H54 (cell line): Measurements from ENCODE around the gene OSBPL5.

Experiments used
- DNase-seq: peaks from one replicate; pipeline ENCODE4 v3.0.0; 2011; ENCODE audit warnings: low spot score, mixed read lengths; ENCODE audit not compliant: insufficient read length
- FAIRE-seq: peaks from 3 replicates; lab custom pipeline; 2011; peaks lifted over from hg19 to GRCh38; lab: Jason Lieb, UNC
- POLR2A ChIP-seq: IDR thresholded peaks from 2 replicates; pipeline ENCODE4 v1.6.1; 2011; ENCODE audit warnings: low read depth, mild to moderate bottlenecking, low read length

OSBPL5 gene

DNA sequence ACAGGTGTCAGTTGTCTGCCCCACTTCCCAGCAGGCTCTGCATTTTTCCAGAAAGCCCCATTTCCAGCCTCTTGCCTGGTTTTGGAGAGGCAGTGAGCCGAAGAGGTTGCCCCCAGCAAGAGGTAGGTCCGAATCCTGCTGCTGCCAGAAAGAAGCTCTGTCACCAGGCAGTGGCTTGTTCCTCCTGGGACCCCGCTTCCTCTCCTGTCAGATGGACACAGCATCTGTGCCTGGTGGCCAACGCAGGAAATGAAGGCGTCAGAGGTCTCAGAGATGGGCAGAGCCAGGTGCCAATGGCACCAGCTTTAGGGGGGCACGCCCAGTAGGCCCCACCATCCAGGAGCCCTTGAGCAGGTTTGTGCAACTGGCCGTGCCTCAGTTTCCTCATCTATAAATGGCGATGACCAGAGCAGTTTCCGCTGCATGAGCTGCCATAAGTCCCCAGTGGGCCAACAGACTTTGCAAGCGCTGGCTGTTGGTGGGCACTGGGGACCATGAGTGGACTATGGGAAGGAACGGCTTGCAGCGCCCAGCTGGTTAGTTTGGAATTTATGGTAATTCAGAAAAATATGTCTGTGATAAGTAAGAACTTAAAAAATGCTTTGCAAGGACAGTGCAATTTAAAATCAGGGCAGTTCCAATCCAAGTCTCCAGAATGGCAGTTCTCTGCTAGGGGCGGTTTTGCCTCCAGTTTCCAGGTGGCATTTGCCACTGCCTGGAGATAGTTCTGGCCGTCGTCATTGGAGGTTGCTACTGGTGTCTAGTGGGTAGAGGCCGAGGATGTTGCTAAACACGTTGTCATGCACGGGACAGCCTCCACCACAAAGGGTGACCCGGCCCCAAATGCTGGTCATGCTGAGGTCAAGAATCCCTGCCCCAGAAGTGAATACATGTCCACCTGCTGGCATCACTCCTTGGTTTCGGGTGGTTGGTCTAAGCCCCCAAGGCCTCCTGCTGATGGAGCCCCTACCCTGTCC, 2.3 kb upstream of the OSBPL5 start:
- TF ChIP-seq POLR2A = no peak
- DNase-seq (no peak), FAIRE-seq (no peak)

DNA sequence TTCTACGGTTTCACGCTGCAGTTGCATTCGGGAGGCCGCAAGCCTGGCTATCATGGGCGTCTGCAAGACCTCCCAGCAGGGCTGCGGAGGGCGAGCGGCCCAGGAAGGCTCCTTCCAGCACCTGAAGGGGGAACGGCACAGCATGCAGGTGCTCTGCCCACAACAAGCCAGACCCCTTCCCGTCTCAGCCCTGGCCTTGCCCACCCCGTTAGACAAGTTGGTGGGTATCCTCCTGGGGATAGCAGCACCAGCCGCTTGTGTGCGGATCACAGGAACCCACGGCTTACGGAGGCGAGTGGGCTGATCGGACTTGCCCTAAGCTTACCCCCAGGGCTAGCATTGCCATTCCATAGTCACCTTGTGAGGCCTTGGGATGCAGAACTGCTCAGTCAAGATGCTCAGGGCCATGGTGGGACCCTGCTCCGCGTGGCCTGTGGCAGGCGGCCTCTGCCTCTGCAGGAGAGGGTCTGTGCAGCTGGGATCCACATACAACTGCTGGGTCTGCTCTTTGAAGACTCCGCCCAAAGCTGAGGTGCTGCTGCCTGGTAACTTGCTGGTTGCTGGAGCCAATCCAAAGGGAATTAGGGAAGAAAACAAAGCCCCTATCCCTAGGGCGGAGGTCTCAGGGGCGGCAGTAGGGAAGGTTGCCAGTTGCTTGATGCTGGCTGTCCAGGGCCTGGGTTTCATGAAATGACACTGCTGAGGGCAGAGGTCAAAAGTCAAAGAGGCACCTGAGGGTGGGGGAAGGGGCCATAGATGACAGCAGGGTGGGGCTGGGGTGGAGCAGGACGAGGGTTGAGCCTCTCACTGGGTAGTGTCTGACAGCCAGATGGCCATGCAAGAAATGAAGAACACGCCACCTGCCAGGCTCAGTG, 1.4 kb upstream of the OSBPL5 start:
- TF ChIP-seq POLR2A = no peak
- FAIRE-seq (no peak), DNase-seq (no peak)

DNA sequence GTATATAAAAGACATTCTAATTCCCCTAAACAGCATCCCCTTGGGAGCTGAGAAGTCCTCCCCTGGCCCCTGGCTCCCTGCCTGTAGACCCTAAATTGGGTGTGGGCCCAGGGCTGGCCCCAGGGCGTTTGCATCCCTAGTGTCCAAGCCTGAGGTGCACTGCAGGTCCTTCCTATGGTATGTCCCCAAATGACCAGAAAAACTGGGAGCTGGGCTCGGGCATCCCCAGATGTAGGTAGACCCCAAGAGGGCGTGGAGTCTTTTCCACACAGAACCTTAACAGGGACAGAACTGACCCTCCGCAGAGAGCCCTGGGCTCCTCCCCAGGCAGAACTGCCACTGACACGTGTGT, 782 bp upstream of the OSBPL5 start:
- FAIRE-seq (no peak), DNase-seq (no peak)
- TF ChIP-seq POLR2A = no peak

DNA sequence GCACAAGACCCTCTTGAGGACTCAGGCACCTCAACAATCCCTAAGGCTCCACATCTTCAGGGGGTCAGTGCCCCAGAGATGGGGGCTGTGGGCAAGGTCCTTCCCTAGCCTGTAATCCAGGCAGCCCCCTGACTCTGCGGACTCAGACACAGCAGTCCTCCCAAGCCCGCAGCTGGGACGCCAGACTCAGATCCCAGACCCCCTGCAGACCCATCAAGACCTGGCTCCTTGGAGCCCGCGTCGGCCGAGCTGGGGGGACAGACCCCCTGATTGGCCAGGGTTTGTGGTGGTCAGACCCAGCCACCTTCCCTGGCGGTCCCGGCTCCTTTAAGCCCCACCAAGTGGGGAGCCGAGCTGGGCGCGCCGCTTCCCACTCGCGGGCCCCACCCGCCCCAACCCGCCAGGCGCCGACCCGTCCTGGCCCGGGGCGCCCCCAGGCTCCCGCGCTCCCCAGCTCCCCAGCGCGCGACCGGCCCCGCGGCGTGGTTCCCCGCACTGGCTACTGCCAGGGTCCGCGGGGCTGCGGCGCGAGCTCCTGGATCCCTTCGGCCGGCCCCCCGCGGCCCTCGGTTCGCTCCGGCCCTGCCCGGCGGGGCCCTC, 458 bp downstream of the OSBPL5 start:
- no peak for FAIRE-seq
- DNase-seq = peak; percentile 47
- TF ChIP-seq POLR2A = no peak

DNA sequence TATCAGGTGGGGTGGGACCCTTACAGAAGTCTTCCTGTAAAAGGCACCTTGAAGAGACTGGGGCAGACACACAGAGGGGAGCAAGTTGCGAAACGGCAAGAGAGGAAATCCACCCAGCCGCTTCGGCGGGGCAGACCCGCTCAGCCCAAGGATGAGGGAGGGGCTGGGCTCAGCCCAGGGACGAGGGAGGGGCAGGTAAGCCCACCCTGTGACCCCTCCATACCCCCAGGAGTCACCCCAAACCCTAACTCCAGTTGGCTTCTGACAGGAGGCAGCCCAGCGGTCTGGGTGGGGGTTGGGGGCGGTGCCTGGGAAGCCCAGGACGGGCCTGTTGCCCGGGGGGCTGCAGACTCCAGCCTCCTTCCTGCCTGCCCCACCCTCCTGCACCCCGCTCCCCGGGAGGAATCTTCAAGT, 965 bp downstream of the OSBPL5 start:
- no peak for DNase-seq

DNA sequence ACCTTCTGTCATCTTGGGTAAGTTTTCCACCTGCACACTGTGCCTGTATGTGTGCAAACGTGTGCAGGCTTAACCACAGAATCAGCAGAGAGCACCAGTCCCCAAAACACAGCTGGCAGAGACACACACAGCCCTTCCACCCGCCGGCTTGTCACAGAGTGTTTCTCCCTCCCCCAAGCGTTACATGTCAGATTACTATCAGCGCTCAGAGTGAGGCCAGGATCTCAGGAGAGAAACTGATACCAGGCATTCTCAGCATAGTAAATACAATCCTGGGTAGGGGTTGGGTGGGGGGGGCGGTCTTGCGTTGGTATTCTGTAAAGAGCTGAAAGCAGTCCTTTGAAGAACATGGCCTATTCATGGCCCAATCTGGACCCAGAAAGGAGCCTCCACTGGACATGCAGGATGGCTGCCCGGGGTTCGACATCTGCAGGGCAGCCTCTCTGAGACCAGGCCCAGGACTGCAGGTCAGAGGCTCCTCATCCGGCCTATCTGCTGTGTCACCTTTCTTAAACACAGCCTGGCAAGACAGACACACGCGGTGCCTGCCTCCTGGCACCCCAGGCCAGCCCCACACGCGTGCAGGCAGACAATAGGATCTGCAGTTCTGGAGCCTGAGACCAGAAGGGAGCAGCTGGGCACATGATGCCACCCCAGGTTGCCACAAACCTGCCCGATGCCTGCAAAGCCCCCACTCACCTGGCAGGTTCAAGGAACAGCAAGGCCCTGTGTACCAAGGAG, 1.7 kb downstream of the OSBPL5 start:
- DNase-seq = no peak
- TF ChIP-seq POLR2A = no peak

More for the DNA sequence above, 965 bp downstream of the OSBPL5 start:
- no peak for FAIRE-seq
- no peak for TF ChIP-seq POLR2A

DNA sequence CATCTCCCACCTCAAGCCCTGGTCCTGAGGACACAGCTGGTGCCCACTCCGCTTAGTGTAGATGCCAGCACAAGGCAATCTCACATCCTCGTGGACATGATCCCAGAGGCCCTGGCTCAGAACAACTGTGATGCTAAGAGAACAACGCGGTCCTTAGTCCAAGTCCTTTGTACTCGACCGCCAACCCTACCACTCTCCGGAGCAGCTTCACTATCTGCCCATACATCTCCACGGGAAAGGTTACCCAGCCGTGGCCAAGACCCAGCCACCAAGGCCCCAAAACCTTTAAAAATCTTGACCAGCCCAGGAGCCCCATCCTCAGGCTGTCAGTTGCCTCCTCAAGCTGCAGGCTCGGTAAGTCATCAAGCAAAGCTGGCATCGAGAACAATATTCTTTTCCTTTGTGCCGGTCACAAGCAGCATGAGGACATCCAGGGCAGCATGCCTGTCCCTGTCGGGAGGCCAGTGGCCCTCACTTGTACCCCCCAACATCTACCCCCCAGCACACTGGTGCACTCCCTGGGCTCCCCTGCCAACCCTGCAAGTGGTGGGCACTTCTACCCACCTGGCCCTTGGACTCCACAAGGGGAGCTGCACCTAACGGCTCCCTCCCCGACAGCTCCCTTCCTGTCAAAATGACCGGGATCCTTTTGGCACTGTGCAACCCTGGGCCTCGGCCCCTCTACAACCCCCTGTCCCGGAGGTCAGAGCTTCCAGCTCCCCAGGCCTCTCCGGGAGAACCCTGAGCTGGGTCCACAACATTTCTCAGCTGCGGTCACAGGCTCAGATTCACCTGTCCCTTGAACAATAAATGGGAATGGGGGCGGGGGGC, 2.5 kb downstream of the OSBPL5 start:
- TF ChIP-seq POLR2A = no peak
- no peak for FAIRE-seq

More for the DNA sequence above, 1.7 kb downstream of the OSBPL5 start:
- FAIRE-seq = no peak

DNA sequence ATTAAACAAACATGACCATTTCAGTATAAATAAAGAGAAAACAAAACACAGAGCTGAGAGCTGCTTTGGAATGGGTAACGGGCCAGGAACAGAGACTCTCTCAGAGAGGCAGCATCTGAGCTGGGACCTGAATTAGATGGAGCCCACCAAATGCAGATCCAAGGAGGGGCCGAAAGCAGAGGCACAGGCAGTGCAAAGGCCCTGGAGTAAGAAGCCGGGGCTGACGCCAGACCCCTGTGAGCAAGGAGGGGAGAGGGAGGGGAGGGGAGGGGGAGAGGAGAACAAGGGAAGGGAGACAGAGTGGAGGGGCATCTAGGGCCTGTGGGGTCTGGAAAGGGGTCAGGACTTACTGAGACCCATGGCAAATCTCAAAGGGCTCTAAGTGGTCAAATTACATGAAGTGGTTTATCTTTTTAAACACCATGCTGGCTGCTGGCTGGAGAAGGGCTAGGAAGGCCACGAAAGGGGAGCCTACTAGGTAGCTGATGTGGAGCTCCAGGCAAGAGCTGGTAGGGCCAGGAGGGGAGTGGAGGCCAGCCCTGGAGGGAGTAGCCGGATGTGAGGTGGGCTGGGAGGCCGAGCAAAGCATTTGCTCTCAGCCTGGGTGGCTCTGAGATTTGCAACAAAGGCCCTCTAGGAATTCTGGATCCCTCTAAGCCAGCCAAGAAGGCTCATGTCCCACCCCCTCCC, 3.2 kb downstream of the OSBPL5 start:
- no peak for DNase-seq
- FAIRE-seq = no peak
- TF ChIP-seq POLR2A = no peak

More for the DNA sequence above, 2.5 kb downstream of the OSBPL5 start:
- no peak for DNase-seq

DNA sequence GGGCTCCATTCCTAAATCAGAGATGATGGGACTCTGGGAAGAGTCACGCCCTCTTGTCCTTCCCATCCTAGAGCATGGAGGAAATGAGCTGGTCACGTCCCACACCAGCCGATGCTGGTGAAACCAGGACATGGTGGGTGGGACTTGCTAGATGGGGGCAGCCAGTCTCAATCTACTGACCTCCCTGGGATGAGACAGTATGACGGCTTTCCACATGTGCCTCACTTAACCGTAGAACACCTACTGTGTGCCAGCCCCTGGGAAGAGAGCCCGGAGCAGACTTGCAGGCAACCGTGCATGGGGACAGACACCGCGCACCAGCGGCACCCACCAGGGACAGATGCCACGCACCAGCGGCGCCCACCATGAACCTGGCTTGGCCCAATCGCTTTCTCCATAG, 3.8 kb downstream of the OSBPL5 start:
- no peak for FAIRE-seq
- TF ChIP-seq POLR2A = no peak
- DNase-seq = no peak

DNA sequence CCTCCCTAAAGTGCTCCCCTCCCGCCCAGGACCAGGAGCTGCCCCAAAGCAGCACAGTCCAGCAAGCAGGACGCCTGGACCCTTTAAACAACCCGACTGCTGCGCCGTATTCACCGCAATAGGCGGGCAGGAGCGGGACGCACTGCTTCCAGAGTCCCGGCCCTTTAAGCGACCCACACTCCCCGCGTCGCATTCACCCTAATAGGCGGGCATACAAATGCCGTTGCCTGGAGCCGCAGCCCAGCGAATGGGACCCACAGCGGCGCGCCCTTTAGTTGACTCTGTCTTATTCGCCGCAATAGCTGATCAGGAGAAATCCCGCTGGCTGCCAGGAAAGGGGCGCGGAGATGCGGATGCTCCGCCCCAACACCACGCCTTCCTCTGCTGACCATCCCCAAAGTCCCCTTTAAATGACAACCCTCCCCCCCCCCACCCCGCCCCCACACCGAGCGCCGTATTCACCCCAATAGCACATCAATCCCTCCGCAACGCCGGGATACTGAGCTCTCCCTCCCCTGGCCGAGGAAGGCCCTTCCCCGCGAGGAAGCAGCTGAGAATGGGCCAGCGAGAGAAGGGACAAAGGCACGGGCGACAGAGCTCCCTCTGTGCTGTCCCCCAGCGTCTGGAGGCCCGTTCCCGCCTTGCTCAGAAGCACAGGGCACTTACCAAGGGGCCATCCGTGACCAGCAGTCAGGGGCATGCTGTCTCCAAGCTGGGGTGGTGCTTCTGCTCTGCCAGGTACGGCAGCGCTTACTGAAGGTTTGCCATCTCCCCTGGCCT, 4.7 kb downstream of the OSBPL5 start:
- FAIRE-seq = no peak

DNA sequence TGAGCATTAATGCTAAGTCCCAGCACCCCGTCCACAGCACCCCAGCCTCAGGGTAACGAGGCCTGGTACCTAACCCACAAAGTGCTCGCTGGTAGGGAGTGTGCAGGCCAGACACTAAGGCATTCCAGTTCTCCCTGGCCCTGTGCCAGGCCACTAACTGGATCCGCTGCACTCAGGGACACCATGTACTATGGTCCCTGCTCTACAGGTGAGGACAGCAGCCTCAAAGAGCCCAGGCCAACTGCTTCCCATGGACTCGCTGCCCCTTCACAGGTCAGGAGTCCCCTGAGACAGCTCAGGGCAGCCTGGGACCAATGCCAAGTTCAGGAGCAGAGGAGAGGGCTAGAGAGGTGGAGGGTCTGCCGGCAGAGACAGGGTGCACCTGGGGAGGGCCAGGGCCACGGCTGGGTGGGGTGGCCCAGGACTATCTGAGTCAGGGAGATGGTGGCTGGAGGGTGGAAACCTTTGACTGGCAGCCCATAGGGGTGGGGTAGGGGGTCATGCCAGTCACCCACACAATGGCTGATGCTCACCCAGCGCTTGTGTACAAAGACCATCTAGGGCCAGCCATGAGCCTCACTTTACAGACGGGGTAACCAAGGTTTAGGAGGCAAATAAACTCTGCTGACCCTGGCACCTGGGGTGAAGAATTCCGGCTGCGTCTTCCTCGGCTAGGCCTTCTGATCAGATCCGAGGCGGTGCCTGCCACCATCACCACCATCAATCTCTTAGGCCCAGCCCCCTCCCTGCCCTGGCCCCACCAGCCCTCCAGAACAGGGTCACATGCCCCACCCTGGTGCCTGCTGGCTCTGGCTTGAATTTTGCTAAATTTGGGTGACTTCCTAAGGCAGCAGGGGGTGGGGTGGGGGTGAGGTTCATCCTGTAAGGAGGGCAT, 5.6 kb downstream of the OSBPL5 start:
- FAIRE-seq (no peak), DNase-seq (no peak)

More for the DNA sequence above, 4.7 kb downstream of the OSBPL5 start:
- DNase-seq = peak; percentile 88
- TF ChIP-seq POLR2A = no peak

More for the DNA sequence above, 5.6 kb downstream of the OSBPL5 start:
- no peak for TF ChIP-seq POLR2A
